Measurements from ENCODE around the gene RAMP3.

DNA sequence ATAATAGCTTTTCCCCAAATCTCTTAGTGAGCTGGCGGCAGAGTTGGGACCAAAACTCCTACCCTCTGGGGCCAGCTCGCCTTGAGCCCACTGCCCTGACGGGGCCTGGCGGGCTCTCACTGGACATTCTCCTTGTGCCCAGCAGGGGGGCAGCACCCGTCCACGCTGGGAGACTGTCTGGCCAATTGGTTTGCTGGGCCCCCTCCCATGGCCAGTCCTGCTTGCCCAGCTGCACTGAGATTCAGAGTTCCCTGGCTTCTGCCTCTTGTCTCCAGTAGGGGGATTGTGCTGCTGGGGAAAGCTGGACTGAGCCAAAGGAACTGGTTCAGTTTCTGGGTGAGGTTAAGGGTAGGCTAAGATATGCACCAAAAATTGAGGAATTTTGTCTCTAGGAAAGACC, 59.8 kb downstream of the RAMP3 start:
- TF ChIP-seq, protein P1, sequence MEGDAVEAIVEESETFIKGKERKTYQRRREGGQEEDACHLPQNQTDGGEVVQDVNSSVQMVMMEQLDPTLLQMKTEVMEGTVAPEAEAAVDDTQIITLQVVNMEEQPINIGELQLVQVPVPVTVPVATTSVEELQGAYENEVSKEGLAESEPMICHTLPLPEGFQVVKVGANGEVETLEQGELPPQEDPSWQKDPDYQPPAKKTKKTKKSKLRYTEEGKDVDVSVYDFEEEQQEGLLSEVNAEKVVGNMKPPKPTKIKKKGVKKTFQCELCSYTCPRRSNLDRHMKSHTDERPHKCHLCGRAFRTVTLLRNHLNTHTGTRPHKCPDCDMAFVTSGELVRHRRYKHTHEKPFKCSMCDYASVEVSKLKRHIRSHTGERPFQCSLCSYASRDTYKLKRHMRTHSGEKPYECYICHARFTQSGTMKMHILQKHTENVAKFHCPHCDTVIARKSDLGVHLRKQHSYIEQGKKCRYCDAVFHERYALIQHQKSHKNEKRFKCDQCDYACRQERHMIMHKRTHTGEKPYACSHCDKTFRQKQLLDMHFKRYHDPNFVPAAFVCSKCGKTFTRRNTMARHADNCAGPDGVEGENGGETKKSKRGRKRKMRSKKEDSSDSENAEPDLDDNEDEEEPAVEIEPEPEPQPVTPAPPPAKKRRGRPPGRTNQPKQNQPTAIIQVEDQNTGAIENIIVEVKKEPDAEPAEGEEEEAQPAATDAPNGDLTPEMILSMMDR (IDR thresholded peaks at IDR 0.05), result no peak
- TF ChIP-seq POLR2A (IDR thresholded peaks at IDR 0.05) (no peak), POLR2AphosphoS5 (IDR thresholded peaks at IDR 0.05) (no peak)

Data from prostate gland (tissue), 2 donors.